GM12875 (cell line): ENCODE measurements around the gene KCNMA1.

ENCODE experiments used
- H3K4me3 ChIP-seq: one replicate; pipeline ENCODE4 v1.5.1; 2011; ENCODE audit warnings: low read depth, low read length, control low read depth
- TF ChIP-seq, protein P1 (sequence below): IDR thresholded peaks from 2 replicates; pipeline ENCODE4 v1.5.1; 2011; ENCODE audit warnings: low read depth, mild to moderate bottlenecking, control low read depth, inconsistent platforms, low read length, moderate library complexity, borderline replicate concordance; ENCODE audit not compliant: insufficient read depth

Gene KCNMA1

DNA sequence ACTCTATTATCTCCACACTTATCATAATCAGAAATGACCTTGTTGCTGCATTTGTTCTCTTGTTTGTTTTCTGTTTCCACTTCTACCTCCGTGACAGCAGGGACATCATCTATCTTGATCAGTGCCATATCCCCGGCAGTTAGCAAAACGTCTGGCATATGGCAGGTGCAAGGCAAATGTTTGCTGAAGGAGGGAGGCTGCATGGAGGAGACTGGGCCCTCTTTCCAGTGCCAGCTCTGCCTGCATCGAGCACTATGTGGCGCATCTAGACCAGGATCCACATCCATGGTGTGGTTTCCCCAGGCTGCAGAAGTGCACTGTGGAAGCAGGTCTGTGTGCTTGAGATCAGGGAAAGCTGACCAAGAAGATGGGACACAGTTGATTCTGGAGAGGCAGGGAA is 181.2 kb downstream of the KCNMA1 start:
- H3K4me3 ChIP-seq: no peak overlapping the region
- TF ChIP-seq, protein P1, sequence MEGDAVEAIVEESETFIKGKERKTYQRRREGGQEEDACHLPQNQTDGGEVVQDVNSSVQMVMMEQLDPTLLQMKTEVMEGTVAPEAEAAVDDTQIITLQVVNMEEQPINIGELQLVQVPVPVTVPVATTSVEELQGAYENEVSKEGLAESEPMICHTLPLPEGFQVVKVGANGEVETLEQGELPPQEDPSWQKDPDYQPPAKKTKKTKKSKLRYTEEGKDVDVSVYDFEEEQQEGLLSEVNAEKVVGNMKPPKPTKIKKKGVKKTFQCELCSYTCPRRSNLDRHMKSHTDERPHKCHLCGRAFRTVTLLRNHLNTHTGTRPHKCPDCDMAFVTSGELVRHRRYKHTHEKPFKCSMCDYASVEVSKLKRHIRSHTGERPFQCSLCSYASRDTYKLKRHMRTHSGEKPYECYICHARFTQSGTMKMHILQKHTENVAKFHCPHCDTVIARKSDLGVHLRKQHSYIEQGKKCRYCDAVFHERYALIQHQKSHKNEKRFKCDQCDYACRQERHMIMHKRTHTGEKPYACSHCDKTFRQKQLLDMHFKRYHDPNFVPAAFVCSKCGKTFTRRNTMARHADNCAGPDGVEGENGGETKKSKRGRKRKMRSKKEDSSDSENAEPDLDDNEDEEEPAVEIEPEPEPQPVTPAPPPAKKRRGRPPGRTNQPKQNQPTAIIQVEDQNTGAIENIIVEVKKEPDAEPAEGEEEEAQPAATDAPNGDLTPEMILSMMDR: no peak

DNA sequence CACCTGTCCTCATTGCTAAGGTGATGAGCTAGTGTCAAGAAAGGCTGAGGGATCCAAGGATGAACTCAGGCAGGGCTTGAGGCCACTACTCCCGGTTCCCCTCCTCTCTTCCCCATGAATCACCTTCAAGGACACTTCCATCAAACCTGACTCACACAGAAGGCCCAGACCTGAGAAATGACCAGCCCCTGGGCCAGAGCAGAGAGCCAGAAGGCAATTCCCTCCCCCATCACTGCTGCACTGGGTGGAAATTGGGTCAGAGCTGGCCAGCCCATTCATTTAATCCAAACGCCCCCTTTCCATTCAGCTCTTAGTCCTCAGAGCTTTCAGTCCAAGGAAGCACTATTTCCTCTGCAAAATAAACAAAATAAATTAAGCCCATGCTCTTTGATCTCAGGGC is 182.0 kb downstream of the KCNMA1 start:
- TF ChIP-seq, protein P1: no peak
- no peak overlapping the region for H3K4me3 ChIP-seq

DNA sequence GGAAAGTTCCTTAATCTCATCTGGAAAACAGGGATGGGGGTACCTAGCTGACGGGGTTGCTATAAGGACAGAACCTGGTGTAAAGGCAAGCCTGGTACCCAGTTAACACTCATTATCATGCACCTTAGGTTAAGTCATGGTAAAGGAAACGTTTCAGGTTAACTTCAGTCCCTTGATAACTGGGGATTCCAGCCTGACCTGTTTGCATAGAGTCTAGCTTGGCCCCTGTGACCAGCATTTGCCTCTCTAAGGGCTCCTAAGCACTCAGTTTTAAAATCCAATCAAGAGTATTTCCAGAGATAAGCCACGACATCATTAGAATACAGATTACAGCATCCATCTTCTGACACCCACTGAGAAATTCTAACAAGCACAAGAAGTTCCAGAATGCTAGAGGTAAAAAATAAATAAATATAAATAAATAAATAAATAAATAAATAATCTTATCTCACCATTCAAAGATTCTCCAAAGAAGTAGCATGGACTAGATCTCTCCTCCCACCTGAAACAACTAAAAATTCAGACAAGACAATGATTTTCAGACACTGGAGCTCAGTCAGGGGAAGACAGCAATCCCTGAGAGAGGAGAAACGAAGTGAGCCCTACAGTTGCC is 184.6 kb downstream of the KCNMA1 start:
- H3K4me3 ChIP-seq: no peak overlapping the region
- TF ChIP-seq, protein P1: no peak

DNA sequence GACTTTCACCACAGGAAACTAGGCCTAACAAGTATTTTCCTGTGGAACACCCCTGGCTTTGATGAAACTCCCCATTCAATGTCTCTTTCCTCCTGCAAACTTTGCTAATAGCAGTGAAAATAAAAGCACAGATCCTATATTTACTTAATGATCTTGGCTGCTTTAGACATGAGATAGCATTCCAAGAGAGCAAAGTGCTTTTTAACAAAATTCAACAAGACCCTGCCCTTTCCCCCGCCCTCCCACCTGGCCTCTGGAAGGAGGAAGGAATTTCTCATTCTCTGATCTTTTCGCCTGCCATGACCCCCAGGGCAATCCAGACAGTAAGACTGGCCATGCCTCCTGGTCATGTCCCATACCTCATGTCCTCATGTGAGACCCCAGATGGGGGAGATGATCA is 185.7 kb downstream of the KCNMA1 start:
- H3K4me3 ChIP-seq: no peak overlapping the region
- TF ChIP-seq, protein P1: no peak

DNA sequence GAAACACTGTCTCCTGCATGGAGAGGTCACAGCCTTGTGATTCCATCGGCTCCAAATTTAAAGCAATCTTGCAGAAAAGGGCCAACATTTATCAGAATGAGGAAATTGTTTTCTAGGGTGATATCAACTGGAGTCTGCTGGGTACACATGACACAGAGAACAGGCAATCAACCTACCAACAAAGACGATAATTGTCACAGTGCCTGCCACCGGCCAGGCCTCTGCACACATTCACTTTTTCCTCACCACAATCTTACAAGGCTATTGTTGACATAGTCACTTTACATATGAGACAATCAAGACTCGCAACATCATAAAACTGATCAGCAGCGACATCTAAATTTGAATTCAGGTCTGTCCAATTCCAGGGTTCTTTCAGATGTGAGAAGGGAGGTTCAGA is 189.4 kb downstream of the KCNMA1 start:
- TF ChIP-seq, protein P1: no peak
- H3K4me3 ChIP-seq: no peak overlapping the region

DNA sequence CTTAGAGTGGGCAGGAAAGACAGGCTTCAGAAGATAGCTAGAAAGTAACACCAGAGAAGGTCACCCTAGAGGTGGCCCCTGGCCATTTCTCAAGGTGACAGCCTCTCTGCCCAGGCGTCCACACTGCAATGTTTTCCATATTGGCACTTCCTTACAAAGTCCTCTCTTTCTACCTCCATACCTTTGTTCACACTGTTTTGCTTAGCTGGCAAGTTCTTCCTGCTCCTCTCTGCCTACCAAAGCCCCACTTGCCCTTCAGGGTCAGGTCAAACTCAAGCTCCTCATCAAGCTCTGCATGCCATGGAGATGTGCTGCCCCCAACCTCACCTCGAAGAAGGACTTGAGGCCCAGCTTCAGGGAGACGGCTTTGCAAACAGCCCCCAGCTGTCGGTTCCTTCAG is 190.9 kb downstream of the KCNMA1 start:
- TF ChIP-seq, protein P1: no peak
- no peak overlapping the region for H3K4me3 ChIP-seq

DNA sequence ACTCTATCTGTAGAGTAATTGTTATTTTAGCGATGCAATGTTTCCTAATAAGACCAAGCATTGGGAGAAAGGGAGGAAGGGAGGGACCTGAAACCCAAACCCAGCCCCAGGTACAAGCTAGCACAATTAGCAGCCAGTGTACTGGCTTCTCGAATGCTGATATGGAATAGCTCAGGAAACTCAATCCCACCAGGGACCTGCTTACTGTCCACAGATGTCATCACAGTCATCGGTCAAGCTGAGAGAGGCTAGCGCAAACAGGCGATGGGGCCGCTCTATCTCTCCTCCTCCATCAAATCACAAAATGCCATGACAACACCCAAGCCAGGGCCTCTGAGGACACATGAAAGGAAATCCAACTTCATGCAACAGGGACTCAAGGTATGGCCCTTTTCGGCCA is 192.1 kb downstream of the KCNMA1 start:
- no peak overlapping the region for H3K4me3 ChIP-seq
- TF ChIP-seq, protein P1: no peak
